GM19438 (cell line): ENCODE data around the gene SMCHD1.
"Not testable (repeated sequence)": the region's sequence is repeated elsewhere in the genome, so short reads cannot be mapped to it uniquely, and the experiment has no call there.

Source experiments
- ATAC-seq: cut with Tn5 transposase; IDR thresholded peaks from one replicate; pipeline ENCODE4 v1.9.1; 2021; ENCODE audit warnings: low read depth; ENCODE audit not compliant: unreplicated experiment

SMCHD1 gene

DNA sequence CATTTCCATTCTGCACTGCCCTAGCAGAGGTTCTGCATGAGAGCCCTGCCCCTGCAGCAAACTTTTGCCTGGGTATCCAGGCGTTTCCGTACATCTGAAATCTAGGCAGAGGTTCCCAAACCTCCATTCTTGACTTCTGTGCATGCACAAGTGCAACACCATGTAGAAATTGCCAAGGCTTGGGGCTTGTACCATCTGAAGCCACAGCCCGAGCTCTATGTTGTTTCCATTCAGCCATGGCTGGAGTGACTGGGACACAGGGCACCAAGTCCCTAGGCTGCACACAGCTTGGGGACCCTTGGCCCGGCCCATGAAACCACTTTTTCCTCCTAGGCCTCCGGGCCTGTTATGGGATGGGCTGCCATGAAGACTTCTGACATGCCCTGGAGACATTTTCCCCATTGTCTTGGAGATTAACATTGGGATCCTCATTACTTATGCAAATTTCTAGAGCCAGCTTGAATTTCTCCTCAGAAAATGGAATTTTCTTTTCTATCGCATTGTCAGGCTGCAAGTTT, 154.2 kb downstream of the SMCHD1 start:
- not testable (repeated sequence) for ATAC-seq

GRCh38 chr18:2811416-2811815, 155.9 kb downstream of the SMCHD1 start:
- no peak for ATAC-seq

DNA sequence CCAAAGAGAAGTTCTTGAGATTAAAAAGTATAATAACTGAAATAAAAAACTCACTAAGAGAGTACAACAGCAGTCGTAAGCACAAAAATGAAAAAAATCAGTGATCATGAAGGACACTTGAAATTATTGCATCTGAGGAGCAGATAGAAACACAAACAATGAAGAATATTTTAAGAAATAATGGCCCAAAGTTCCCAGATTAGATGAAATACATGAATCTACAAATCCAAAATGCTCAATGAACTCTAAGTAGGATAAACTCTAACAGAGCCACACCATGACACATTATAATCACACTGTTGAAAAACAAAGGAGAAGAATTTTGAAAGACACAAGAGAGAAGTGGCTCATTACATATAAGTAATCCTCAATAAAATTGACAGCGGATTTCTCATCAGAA, 159.4 kb downstream of the SMCHD1 start:
- ATAC-seq = no peak

GRCh38 chr18:2818281-2818680, 162.8 kb downstream of the SMCHD1 start:
- no peak for ATAC-seq

DNA sequence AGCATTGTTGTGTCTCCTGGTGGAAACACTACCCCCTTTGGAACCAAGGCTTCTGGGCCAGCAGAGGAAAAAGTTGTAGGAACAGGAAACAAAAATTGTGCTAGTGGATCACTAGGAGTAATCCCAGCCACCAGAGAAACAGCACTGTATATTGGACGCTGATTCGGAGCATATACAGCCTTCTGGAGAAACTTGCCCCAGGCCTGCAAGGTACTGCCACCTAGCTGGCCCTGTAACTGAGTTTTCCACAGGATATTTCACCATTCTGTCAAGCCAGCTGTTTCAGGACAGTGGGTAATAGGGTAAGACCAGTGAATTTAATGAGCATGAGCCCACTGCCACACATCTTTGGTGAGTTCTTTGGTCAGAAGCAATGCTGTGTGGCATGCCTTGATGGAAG, 166.2 kb downstream of the SMCHD1 start:
- no peak for ATAC-seq

DNA sequence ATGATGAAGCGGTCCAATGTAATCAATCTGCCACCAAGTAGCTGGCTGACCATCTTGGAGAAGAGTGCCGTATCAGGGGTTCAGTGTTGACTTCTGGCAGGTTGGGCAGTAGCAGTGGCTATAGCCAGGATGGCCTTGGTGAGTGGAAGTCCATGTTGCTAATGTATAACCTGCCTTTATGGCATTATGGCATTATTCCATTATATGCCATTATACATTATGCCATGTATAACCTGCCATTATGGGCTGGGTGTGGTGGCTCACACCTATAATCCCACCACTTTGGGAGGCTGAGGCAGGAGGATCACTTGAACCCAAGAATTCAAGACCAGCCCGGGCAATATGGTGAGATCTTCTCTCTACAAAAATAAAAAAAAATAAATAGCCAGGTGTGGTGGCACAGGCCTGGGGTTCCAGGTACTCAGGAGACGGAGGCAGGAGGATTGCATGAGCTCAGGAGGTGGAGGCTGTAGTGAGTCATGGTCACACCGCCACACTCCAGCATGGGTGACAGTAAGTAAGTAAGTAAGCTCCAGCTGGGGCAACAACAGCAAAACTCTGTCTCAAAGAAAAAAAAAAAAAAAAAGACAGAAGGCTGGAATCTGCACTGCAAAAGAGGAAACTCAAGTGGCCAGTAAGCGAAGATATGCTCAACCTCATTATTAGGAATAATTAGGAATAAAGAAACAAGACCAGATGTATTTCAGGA, 166.8 kb downstream of the SMCHD1 start:
- ATAC-seq = no peak

DNA sequence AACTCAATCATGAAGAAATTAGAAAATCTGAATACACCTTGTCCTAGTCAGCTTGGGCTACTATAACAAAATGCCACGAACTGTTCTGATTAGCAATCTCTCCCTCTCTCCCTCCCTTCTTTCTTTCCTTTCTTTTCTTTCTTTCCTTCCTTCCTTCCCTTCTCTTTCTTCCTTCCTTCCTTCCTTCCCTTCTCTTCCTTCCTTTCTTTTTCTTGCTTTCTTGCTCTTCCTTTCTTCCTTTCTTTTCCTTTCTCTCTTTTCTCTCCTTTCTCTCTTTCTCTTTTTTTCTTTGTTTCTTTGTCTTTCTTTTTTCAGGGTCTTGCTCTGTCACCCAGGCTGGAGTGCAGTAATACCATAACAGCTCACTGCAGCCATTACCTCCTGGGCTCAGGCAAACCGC, 167.7 kb downstream of the SMCHD1 start:
- ATAC-seq = no peak

GRCh38 chr18:2823966-2824365, 168.4 kb downstream of the SMCHD1 start:
- ATAC-seq = no peak

DNA sequence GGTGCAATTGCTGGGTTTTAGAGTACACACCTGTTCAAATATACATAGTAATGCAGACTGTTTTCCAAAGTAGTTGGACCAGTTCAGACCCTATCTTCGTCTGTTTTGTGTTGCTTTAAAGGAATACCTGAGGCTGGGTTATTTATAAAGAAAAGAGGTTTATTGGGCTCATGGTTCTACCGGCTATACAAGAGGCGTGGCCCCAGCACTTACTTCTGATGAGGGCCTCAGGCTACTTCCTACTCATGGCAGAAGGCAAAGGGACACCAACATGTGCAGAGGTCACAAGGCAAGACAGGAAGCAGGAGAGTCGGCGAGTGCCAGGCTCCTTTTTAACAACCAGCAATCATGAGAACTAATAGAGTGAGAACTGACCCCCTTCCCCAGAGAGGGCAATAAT, 169.3 kb downstream of the SMCHD1 start:
- no peak for ATAC-seq

- ATAC-seq = no peak
Observed at GRCh38 chr18:2825613-2826175, 170.2 kb downstream of the SMCHD1 start.

- ATAC-seq = no peak
Observed at GRCh38 chr18:2826581-2826980, 171.1 kb downstream of the SMCHD1 start.

DNA sequence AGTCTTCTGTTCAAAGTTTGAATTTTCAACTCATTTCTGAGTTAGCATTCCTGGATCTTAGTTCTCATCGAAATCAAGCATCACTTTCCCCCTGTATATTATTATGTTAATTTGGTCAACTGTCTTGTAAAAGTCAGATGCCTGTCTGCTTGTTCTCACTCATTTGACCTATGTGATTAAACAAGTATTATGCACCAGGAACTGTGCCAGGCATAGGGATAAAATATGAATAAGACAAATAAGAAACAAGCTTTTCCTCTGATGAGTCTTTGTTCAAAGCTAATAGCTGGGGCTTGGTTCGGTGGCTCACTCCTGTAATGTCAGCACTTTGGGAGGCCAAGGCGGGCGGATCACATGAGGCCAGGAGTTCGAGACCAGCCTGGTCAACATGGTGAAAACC, 171.5 kb downstream of the SMCHD1 start:
- no peak for ATAC-seq

GRCh38 chr18:2836118-2836517, 180.6 kb downstream of the SMCHD1 start:
- not testable (repeated sequence) for ATAC-seq

DNA sequence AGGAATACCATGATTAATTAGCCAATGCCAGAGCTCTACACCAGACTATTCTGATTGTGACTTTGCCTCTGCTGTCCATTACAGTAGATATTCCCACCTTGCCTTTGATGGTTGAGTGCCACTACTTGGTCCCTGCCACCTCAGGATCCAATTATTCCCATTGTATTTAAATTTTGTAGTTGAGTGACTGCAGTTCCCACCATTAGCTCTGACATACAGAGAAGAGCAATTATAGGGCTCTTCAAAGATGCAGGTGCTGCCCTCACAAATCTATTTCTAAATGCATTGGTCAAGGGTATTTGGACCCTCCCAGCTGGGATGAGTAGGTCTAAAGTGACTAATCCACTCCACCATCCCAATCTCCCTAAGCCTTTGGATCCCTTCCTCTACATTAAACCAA, 181.8 kb downstream of the SMCHD1 start:
- not testable (repeated sequence) for ATAC-seq

- ATAC-seq = no peak
Observed at GRCh38 chr18:2839202-2839601, 183.7 kb downstream of the SMCHD1 start.

DNA sequence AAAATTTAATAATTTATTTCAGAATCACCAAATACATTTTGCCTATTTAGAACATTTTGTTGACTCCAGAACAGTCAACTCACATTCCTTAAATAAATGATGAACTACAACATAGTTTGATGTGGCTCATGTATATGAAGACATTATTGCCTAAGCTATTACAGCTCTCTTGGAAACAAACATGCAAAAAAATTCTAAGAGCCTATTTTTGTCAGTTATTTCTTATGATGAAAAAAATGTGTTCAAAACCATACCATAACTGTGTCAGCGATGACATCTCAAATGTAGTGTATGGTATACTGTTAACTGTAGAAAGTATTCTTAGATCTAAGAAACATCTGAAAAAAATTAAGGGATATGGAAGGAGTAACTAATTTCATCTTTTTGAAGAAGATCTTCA, 185.0 kb downstream of the SMCHD1 start:
- ATAC-seq = no peak

DNA sequence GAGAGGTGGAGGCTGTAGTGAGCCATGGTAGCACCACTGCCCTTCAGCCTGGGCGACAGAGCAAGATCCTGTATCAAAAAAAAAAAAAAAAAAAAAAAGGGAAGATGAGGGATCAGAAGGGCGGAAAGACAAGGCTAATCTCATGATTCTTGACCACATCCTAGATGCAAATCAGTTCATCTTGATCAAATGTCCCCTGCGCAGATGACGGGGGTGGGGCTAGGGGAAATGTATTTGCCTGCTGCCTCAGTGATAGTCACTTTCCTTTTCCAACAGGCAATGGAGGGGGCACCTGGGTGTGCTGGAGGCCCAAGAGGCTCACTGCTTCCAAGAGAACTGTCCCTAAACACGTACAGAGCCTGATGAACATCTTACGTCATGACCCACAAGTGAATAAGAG, 187.6 kb downstream of the SMCHD1 start:
- ATAC-seq = no peak

DNA sequence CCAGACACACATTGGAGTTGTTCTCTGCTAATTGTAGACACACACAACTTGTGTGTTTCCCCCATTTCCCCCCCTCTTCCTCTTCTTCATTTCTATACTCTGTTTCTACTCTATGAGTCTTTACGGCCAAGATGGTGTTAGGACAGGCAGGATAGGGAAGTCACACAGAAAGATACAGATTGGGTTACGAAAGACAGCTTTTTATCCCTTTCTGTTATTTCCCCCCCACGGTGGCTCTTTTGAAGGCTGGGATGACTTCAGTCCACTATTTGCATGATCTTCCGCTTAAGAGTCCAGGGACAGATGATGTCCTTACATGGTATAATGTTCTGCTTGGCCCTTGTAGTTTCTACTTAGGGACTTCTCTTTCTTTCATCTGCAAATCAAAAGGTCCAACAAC, 189.6 kb downstream of the SMCHD1 start:
- ATAC-seq = no peak

DNA sequence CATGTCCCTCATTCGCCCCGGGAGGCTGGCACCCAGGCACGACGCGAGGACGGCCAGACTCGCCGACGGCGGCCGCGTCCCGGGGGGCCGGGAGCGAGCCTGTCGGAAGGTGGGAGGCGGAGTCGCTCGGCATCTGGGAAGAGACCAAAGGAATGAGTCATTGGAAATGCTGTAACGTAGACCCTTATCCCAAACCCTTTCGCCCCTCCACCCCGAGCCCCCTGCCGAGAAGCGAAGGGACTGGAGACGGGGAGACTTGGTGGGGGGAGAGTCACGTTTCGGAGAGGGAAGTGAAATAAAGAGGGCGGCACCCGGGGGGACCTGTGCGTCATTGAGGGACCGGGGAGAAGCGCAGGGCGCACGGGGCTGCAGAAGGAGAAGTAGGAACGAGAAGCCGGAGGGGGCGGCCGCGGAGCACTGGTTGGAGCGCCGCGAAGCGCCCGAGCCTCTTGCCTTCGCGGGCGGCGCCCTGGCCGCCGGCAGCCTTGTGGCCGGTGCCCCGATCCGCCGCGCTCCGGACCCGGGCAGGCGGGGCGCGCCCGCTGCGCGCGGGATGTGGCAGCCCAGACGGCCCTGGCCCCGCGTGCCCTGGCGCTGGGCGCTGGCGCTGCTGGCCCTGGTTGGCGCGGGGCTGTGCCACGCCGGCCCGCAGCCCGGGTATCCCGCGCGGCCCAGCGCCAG, 191.2 kb downstream of the SMCHD1 start, which contains the start of gene EMILIN2:
EMILIN2 (plus strand) TSS at position 371 of the 681 bp plus-strand sequence; CDS start at position 554, 183 bp downstream.
- no peak for ATAC-seq

DNA sequence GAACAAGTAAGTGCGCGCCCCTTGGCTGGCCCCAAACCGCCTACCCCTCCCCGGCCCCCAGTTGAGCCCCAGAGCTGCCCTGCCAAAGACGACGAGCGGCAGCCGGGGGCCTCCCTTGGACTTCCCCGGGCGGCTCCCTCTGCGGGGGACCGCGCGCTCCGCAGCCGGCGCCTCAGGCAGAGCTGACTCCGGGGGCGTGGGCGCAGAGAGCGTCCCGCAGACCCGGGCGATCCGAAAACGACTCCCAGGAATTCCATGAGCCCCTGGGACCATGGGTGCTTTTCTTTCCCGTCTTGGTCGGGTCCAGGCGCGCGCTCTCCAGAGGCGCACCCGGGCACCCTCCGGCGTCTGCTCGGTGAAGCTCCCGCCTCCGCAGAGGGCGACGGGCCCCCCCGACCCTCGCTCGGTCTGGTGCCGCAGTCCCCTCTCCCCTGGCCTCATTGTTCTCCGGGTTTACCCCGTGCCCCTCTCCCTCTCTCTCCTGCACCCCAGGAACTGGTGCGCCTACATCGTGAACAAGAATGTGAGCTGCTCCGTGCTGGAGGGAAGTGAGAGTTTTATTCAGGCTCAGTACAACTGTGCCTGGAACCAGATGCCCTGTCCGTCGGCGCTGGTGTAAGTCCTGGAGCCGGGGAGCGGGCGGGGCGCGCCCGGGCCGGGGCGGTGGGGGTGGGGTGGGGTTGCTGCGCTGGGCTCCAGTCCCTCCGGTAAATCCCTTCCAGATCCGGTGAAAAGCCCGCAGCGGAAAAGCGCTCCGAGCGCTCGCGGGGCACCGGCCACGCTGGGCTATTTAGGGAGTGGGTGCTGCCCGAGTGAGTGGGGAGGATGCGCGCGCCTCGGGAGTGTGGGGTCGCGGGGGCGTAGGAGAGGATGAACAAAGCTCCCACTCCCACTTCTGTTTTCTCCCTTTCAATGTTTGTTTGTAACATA, 192.1 kb downstream of the SMCHD1 start:
- no peak for ATAC-seq
